Measurements from ENCODE around the gene KAT2A. TPM values are rescaled to one million over a fixed set of nuclear protein-coding genes. Genes with fewer than 3 reads are reported as not detected.

The KAT2A gene
- polyA plus RNA-seq, result 26.1 to 42.0 TPM (median 28.2 TPM) in 3 replicates
- polyA plus RNA-seq (2011; ENCODE audit: low read depth), result 13.2 TPM
- polyA plus RNA-seq (2011; cell fraction: cytosol; rRNA removed), result 11.7 and 16.6 TPM in 2 replicates
- 132 and 177 TPM in 2 replicates for polyA plus RNA-seq (2011; cell fraction: nucleus; rRNA removed)
- polyA plus RNA-seq (2012; ENCODE audit: low replicate concordance), result 23.6 and 33.2 TPM in 2 replicates
- polyA minus RNA-seq, result 22.0 to 38.4 TPM (median 22.8 TPM) in 3 replicates
- polyA minus RNA-seq (2011; cell fraction: cytosol; rRNA and poly(A)+ RNA removed), result 18.4 TPM
- 18.3 and 22.7 TPM in 2 replicates for polyA minus RNA-seq (2011; cell fraction: nucleus; rRNA and poly(A)+ RNA removed)

DNA sequence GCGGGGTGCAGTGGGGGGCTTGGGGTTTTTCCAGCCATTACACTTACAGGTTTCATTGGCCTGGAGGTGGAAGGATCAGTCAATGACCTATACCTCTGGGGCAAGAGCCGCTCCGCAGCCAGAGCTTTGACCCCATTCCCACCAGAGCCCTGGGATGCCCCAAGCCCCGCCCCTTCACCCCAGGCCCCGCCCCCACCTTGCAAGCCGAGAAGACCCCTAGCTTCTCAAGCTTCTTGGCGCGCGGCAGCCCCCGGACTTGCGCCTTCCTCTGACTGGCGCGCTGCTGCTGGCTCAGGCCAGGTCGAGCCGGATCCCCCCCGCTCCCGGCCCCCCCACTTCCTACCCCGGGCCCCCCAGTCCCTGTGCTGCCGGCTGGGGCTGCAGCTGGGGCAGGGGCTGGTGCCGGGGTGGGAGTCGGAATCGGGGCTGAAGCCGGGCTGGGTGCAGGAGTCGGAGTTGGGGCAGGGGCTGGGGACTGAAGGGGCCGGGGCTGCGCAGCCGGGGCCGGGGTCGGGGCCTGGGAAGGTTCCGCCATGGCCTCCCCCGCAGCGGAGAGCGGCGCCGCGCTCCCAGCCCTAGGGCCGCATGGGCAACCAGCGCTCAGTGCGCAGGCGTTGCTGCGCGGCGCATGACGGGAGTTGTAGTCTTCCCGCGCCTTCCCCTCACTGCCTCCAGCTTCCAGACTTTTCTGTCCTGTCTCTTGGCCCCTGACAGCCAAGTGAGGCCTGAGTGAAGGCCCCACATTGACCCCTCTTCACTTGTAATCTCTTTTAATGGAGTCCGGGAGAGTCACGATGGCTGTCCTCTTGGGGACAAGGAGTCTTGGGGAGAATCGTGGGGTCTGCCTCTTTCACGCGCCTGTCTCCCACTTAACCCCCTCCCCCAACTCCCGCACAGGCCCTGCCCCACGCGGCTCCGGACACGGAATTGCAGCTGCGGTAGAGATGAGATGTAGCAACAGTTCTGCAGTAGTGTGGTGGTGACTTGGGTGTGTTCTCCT, at the start of gene KAT2A:
KAT2A (minus strand) TSS at position 598 of the 1,000 bp plus-strand sequence; CDS start at position 535, 63 bp downstream.
- DNase-seq (ENCODE audit: low read depth, low spot score) (no peak), FAIRE-seq (peak; percentile 84)
- Histone ChIP-seq H2AFZ (ENCODE audit: control insufficient read depth, low read length) (no peak within 1 kb of the TSS), H3K36me3 (ENCODE audit: control insufficient read depth in 2 of 2, extremely low read depth in 1 of 2, insufficient read depth in 2 of 2, low read length in 2 of 2) (peaks cover 20 to 25% of the 10 kb centered on the region in 2 experiments), H3K27ac (ENCODE audit: control insufficient read depth, insufficient read depth, low read length) (no peak within 1 kb of the TSS), H3K27me3 (ENCODE audit: control insufficient read depth, extremely low read depth, insufficient read depth, low read length) (no peaks in the 10 kb centered on the region), H3K9me3 (ENCODE audit: control insufficient read depth, low read depth, low read length) (no peaks in the 10 kb centered on the region), H3K4me1 (ENCODE audit: control insufficient read depth, extremely low read depth, insufficient read depth, low read length) (peaks cover 23% of the 10 kb centered on the region), H3K79me2 (ENCODE audit: control insufficient read depth, insufficient read depth, low read length) (peaks cover 3% of the 10 kb centered on the region), H3K4me3 (ENCODE audit: control insufficient read depth in 2 of 3, extremely low read depth in 1 of 3, insufficient read depth in 2 of 3, low read depth in 1 of 3, low read length in 3 of 3) (peak within 1 kb of the TSS; percentile 67 to 75 (median 68)), H3K9me1 (ENCODE audit: control insufficient read depth, extremely low read depth, insufficient read depth, low read length) (no peaks in the 10 kb centered on the region), H3K9ac (ENCODE audit: control insufficient read depth, extremely low read depth, insufficient read depth, low read length) (peak within 1 kb of the TSS; percentile 29), H4K20me1 (ENCODE audit: control insufficient read depth, extremely low read depth, insufficient read depth, low read length) (no peaks in the 10 kb centered on the region), H3K4me2 (ENCODE audit: control insufficient read depth, extremely low read depth, insufficient read depth, low read depth, low read length) (peak within 1 kb of the TSS; percentile 88)
- dilution Hi-C loops (cut with MboI; ENCODE audit: extremely low pct_ligation_motif_present, low sequenced_read_pairs), result no loop called here
- no peak for TF ChIP-seq EZH2 (IDR thresholded peaks at IDR 0.05; ENCODE audit: low read length)
- TF ChIP-seq, protein P1, sequence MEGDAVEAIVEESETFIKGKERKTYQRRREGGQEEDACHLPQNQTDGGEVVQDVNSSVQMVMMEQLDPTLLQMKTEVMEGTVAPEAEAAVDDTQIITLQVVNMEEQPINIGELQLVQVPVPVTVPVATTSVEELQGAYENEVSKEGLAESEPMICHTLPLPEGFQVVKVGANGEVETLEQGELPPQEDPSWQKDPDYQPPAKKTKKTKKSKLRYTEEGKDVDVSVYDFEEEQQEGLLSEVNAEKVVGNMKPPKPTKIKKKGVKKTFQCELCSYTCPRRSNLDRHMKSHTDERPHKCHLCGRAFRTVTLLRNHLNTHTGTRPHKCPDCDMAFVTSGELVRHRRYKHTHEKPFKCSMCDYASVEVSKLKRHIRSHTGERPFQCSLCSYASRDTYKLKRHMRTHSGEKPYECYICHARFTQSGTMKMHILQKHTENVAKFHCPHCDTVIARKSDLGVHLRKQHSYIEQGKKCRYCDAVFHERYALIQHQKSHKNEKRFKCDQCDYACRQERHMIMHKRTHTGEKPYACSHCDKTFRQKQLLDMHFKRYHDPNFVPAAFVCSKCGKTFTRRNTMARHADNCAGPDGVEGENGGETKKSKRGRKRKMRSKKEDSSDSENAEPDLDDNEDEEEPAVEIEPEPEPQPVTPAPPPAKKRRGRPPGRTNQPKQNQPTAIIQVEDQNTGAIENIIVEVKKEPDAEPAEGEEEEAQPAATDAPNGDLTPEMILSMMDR (optimal IDR thresholded peaks at IDR 0.05 in 1 of 3, IDR thresholded peaks at IDR 0.05 in 1 of 3, conservative IDR thresholded peaks at IDR 0.05 in 1 of 3; ENCODE audit: extremely low read depth in 1 of 3, insufficient read depth in 2 of 3, low read length in 3 of 3), result no peak

DNA sequence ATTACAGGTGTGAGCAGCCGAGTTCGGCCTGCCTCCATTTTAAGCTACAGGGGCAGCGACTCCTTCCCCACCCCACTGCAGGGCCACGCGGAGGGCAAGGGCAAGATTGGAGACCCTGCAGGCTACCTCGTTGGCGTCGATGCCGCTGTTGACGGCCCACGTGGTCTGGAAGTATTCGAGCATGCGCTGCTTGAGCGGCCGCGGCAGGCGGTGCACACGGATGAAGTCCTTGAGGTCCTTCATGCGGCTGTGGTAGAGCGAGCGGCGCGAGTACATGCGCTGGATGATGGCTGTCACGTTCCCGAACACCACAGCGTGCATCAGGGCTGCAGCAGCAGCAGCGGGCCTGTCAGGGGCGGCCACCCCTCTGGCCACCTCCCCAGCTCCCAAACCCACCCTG, 48.2 kb upstream of the KAT2A start:
- H3K9me1 ChIP-seq (ENCODE audit: control insufficient read depth, extremely low read depth, insufficient read depth, low read length), result no peaks in the 10 kb centered on the region
- no peak overlapping the region for H3K4me2 ChIP-seq (ENCODE audit: control insufficient read depth, extremely low read depth, insufficient read depth, low read depth, low read length)
- DNase-seq (ENCODE audit: low read depth, low spot score), result no peak
- no peak overlapping the region for H3K27ac ChIP-seq (ENCODE audit: control insufficient read depth, insufficient read depth, low read length)
- peaks cover 3% of the 10 kb centered on the region for H3K4me1 ChIP-seq (ENCODE audit: control insufficient read depth, extremely low read depth, insufficient read depth, low read length)
- no peak for TF ChIP-seq EZH2 (IDR thresholded peaks at IDR 0.05; ENCODE audit: low read length)
- TF ChIP-seq, protein P1 (optimal IDR thresholded peaks at IDR 0.05 in 1 of 3, IDR thresholded peaks at IDR 0.05 in 1 of 3, conservative IDR thresholded peaks at IDR 0.05 in 1 of 3; ENCODE audit: extremely low read depth in 1 of 3, insufficient read depth in 2 of 3, low read length in 3 of 3), result no peak
- H3K4me3 ChIP-seq (ENCODE audit: control insufficient read depth in 2 of 3, extremely low read depth in 1 of 3, insufficient read depth in 2 of 3, low read depth in 1 of 3, low read length in 3 of 3), result no peak overlapping the region
- H3K9ac ChIP-seq (ENCODE audit: control insufficient read depth, extremely low read depth, insufficient read depth, low read length), result no peak overlapping the region
- FAIRE-seq, result no peak
- H3K79me2 ChIP-seq (ENCODE audit: control insufficient read depth, insufficient read depth, low read length), result no peaks in the 10 kb centered on the region
- no peaks in the 10 kb centered on the region for H3K9me3 ChIP-seq (ENCODE audit: control insufficient read depth, low read depth, low read length)
- no peaks in the 10 kb centered on the region for H3K36me3 ChIP-seq (ENCODE audit: control insufficient read depth in 2 of 2, extremely low read depth in 1 of 2, insufficient read depth in 2 of 2, low read length in 2 of 2)
- dilution Hi-C loops (cut with MboI; ENCODE audit: extremely low pct_ligation_motif_present, low sequenced_read_pairs), result no loop called here
- peaks cover 15% of the 10 kb centered on the region for H3K27me3 ChIP-seq (ENCODE audit: control insufficient read depth, extremely low read depth, insufficient read depth, low read length)
- H4K20me1 ChIP-seq (ENCODE audit: control insufficient read depth, extremely low read depth, insufficient read depth, low read length), result no peaks in the 10 kb centered on the region
- no peak overlapping the region for H2AFZ ChIP-seq (ENCODE audit: control insufficient read depth, low read length)

Data from keratinocyte (primary cell).